Choroid plexus epithelial cell (primary cell): ENCODE data around the gene KLHDC10.
A peak's percentile ranks its signal among the peaks of the same experiment; 100 is the strongest.

Experiments used
- DNase-seq: peaks from one replicate; pipeline ENCODE4 v3.0.0-alpha.2; 2010; ENCODE audit warnings: low read depth
- H3K4me3 ChIP-seq: 2 replicates; pipeline ENCODE4 v1.5.1; 2011; ENCODE audit warnings: low read depth, mild to moderate bottlenecking, control low read depth, low read length, moderate library complexity
- TF ChIP-seq, protein P1 (sequence below): conservative IDR thresholded peaks from 2 replicates; pipeline ENCODE4 v1.5.1; 2011; ENCODE audit warnings: low read depth, mild to moderate bottlenecking, control low read depth, inconsistent platforms, low read length, moderate library complexity

KLHDC10 gene

DNA sequence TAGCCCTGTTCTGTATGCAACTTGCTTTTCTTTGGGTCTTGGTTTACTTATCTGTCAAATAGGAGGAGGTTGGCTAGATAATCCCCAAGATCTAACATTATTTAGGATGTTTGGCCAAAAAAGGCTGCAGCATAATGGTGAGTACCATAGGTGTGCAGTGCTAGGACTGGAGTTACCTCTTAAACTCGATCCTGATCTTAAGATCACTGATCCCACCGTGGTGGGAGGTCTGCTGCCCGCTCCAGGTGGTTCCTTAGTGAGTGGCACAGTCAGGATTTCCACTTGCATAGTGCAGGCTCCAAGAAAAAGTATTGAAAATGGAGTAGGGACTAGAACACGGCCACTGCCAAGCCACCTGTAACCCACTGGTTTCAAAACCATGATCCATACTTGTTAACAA is 66.9 kb downstream of the KLHDC10 start:
- TF ChIP-seq, protein P1, sequence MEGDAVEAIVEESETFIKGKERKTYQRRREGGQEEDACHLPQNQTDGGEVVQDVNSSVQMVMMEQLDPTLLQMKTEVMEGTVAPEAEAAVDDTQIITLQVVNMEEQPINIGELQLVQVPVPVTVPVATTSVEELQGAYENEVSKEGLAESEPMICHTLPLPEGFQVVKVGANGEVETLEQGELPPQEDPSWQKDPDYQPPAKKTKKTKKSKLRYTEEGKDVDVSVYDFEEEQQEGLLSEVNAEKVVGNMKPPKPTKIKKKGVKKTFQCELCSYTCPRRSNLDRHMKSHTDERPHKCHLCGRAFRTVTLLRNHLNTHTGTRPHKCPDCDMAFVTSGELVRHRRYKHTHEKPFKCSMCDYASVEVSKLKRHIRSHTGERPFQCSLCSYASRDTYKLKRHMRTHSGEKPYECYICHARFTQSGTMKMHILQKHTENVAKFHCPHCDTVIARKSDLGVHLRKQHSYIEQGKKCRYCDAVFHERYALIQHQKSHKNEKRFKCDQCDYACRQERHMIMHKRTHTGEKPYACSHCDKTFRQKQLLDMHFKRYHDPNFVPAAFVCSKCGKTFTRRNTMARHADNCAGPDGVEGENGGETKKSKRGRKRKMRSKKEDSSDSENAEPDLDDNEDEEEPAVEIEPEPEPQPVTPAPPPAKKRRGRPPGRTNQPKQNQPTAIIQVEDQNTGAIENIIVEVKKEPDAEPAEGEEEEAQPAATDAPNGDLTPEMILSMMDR, result no peak
- H3K4me3 ChIP-seq, result no peak overlapping the region
- no peak for DNase-seq

DNA sequence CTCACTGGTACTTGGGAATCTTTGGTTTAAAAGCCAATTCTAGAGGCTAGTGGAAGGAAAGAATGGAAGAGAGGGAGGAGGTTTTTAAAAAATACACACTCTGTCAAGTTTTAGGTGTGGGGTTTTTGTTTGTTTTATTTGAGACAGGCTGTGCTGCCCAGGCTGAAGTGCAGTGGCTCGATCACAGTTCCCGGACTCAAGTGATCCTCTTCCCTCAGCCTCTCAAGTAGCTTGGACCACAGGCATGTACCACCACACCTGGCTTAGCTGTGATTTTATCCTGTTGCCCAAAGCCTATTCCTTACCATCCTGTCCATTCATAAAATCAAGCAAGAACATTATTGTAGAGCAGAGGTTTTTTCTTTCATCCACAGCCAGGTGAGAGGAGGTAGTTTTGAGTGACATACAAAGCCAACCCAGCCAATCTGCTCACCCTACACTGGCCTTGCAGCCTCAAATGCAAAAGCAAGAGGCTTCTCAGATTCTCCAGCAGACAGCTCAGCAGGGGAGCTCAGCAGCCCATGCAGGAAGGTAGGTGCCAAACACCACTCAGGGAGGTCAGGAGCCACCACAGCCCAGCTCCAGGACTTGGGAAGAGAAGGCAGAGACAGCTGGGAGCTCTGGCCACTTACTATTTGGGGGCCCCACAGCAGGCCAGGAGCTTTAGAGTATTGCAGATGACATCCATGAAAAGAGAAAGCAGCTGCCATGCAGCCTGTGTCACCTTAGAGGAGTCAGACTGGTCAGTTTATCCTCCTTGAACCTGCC is 69.0 kb downstream of the KLHDC10 start:
- no peak for DNase-seq
- TF ChIP-seq, protein P1, result no peak

DNA sequence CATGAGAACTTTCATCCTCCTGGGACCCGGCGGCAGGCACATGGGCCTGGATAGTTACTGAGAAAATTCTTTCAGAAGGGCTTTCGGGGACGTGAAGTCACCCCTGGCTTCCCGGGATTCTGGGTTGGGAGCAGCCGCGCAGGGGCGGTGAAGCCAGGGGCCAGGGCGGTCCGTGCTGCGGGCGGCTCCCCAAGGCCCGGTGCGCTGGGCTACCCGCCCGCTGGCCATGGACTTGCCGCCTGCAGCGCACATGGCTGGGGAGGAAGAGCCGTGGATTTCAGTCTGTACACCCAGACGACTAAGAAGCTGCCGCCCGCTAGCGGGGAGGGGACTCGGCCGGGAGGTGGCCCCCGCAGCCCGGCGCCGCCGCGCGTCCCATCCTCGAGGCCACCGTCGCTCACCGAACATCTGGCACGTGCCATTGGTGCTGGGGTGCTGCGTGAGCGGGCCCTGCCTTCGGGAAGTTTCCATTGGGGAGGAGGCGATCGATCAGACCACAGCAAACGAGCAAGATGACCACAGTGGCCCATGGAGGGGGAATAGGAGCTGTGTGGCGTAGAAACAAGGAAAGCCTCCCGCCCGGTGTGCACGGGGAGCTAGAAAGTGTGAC is 70.3 kb downstream of the KLHDC10 start:
- no peak for DNase-seq
- peak overlapping the region; percentile 68 for H3K4me3 ChIP-seq
- TF ChIP-seq, protein P1, result no peak

More for the DNA sequence above, 69.0 kb downstream of the KLHDC10 start:
- no peak overlapping the region for H3K4me3 ChIP-seq

DNA sequence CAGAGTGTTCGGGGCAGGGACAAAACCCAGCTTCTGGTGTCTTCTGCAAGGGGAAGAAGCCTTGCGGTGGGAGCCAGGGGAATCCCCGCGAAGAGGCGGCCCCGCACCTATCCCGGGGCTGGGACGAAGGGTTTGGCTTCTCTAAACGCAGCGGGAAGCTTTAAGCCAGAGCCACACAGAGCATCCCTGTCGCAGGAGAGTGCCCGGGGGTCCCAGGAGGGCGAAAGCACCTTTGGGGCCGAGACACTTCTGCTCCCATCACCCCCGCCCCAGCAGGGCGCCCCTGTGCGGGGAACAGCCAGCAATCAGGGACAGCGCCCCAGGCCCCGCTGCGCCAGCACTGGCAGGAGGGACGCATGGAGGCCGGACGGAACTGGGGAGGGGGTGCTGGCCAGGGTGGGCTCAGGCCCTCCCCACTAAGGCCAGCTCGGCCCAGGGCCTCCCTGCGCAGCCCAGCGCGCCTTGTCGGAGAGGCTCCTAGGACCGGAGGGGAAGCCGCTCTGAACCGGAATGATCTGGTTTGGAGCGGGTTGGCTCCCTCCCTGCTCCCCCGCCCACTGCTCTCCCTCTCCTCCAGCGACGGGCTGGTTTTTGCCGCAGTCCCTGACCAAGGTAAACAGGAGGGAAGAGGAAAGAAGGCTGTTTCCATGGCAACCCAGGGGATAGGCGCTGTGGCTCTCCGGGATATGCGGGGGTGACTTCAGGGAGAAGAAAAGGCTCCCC is 71.0 kb downstream of the KLHDC10 start:
- DNase-seq, result peak; percentile 86
- TF ChIP-seq, protein P1, result no peak
- peak overlapping the region; percentile 68 for H3K4me3 ChIP-seq

DNA sequence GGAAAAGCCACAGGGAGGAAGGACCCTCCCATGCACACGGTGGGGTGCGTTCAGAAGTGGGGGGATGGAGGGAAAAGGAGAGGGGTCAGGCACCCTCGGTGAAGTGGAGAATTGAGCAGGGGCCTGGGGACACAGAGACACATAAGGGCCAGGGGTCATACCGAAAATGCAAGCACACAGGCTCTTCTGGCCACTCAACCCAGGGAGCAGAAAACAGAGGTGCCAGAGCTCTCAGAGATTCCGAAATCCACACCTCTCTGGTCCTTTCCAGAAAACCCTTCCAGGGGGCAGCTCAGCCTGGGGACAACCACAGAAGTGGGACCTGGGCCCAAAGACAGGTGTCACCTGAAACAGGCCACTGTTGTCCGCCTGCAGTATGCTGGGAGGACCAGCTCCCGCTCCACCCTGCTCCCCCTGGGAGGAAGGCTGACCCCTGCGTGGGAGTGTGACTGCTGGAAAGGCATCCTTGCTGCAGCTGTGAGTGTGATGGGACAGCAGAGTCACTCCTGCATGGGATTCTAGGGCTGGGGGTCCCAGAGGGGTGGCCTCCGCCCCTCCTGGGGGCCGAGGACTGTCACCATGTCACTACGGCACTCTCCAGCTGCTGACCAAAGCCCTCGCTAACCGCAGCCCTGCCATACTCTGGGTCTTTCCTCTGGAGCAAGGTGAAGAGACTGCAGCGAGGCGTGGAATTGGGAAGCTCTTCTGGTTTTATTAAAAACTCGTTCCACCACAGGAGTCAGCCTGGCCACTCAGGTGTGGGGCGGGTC is 71.7 kb downstream of the KLHDC10 start:
- peak overlapping the region; percentile 68 for H3K4me3 ChIP-seq
- no peak for DNase-seq
- TF ChIP-seq, protein P1, result no peak

DNA sequence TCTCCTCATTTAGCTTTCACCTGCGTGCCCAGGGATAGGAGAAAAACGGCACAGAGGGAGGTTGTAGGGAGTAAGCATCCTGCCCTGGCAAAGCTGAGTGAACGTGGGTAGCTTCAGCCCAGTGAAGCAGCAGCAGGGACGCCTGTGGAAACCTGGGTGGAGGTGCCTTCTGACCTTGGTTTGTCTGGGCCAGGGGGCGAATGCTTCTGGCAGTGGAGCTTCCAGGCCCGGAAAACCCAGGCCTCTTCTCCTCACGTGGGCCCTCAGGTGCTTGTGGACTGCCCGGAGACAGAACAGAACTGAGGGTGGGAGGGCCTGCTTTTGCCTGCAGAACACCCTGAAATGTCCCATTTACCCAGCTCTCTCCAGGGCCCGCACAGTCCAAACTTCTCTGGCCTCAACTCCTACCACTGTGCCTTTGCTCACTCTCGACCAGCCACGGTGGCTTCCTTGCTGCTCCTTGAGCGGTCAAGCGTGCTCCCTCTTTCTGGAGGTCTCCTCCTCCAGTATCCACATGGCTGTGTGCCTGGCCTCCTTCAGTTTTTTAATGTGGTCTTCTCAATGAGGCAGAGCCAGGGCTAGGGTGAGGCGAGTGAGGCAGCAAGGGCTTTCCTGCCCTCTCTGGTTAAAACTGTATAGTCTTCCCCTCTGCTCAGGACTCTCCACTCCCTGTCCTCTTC is 72.5 kb downstream of the KLHDC10 start:
- TF ChIP-seq, protein P1, result no peak
- no peak for DNase-seq
- H3K4me3 ChIP-seq, result no peak overlapping the region
